HG02970 (cell line): ENCODE results near the gene CDKAL1.
"Not testable (repeated sequence)": the region's sequence is repeated elsewhere in the genome, so short reads cannot be mapped to it uniquely, and the experiment has no call there.

Source experiments
- ATAC-seq: cut with Tn5 transposase; IDR thresholded peaks from one replicate; pipeline ENCODE4 v1.9.1; 2021; ENCODE audit warnings: mild to moderate bottlenecking, moderate library complexity, moderate number of reproducible peaks; ENCODE audit not compliant: unreplicated experiment, low FRiP score

Gene CDKAL1

DNA sequence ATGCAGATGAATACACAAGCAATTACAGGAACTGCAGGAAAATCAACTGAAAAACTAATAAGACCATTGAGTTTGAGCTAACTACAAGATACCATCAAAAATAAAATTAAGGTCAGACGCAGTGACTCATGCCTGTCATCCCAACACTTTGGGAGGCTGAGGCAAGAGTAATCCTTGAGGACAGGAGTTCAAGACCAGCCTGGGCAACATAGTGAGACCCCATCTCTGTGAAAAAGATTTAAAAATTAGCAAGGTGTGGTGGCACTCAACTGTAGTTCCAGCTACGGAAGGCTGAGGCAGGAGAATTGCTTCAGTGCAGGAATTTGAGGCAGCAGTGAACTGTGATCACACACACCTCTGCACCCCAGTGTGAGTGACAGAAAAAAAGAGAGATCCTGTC lies 639.4 kb downstream of the CDKAL1 start:
- ATAC-seq, result no peak

DNA sequence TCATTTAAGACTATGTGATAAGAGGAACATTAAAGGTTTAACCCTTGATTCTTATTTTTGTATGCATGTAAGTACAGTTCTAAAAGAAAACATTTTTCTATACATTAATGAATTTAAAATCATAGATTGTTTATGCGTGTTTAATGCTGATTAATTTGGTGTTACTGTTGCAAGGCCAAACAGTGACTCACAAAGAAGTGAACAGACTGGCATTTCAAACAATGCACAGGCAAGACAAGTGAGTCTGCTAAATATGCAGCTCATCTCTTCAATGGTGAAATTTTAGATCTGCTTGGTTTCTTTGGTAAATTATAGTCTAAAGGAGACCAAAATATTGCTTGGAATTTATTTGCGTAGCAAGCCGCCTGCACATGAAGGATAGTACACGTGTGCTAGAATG lies 641.9 kb downstream of the CDKAL1 start:
- ATAC-seq, result no peak

DNA sequence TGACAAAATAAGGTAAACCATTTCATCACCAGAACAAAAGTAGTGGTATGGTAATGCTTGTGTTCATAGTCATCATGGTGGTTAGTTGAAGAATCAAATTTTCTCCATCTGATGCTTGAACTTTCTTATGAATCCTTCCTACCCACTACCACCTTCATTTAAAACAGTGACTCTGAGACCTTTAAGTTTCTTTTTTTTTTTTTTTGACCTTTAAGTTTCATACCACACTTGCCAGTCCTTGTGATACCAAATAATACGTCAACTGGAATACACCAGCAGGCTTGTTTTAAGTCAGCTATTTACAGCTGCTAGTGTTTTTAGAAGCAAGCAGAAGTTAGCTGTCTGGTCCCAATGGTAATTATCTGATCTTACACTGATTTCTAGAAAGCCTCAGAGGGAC lies 645.9 kb downstream of the CDKAL1 start:
- no peak for ATAC-seq

DNA sequence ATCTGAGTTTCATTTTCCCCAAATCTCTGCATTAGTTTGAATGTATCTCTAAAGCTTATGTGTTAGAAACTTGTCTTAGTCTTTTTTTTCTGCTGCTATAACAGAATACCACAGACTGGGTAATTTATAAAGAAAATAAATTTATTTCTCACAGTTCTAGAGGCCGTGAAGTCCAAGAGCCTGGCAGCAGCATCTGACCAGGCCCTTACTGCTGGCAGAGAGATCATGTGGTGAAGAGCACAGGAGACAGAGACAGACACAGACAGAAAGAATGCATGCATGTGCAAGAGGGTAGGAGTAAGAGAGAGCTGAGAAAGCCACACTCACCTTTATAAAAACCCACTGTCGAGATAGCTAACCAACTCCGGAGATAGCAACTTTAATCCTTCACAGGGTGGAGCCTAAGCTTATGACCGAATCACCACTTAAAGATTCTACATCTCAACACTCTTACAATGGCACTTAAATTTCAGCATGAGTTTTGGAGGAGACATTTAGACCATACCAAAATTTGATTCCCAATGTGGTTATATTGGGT lies 646.6 kb downstream of the CDKAL1 start:
- no peak for ATAC-seq

DNA sequence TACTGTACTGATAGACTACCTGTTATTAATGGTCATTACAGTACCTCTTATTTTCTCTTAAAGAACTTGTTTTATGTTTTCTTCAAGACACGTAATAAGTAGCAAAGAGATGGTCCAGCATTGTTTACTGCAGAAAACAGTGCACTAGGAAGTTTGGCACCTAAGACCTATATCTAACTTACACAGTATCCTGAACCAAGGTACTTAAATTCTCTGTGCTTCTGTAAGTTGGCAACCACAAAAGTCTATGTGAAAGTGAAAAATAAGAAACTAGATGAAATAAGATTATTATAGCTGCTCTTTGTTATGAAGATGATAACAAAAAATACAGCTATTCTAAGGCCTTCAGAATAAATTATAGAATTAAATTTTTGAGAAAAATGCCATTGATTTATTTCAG lies 647.6 kb downstream of the CDKAL1 start:
- no peak for ATAC-seq

DNA sequence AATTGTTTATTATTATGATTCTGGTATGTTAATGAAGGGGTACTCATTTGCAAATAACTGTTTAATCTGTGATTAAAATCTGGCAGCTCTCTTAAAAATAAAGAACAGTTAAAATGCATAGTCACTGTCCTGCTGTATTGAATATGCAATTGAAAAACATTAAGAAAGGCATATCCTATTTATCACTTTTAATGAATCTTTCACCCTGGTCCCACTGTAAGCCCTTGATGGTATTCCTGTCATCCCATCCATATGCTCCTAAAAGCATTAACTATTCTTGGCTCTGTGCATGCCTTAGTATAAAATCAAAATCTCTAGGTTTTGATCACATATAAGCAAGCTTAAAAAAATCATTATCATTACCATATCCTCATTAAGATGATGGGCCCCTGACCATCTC lies 648.3 kb downstream of the CDKAL1 start:
- ATAC-seq, result no peak

DNA sequence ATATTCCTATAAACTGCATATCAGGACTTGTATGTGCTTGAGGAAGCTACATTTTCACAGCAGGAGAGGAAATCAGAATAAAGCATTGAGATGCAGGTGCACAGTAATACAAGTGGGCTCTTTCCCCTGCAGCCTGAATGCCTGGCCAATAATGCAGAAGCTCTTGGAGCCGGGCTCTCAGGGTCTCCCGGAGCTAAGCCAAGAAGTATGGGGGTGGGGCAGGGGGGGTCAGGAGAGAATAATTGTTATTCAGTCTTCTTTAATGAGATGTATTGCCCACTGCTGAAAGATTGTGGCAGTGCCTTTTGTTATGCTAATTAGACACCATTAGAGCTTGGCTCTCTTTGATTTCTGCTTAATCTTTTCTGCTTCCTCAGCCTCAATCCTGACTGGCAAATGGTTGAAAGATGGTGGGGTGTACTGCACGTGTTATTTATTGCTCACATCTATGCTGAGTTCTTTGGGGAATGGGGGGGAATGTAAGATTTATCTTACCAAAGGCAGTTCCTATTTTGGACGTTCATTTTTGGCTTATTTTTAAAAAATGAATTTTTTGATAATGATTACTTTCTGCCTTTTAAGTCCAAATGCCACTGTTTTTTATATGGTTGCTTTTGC lies 651.7 kb downstream of the CDKAL1 start:
- ATAC-seq, result no peak

DNA sequence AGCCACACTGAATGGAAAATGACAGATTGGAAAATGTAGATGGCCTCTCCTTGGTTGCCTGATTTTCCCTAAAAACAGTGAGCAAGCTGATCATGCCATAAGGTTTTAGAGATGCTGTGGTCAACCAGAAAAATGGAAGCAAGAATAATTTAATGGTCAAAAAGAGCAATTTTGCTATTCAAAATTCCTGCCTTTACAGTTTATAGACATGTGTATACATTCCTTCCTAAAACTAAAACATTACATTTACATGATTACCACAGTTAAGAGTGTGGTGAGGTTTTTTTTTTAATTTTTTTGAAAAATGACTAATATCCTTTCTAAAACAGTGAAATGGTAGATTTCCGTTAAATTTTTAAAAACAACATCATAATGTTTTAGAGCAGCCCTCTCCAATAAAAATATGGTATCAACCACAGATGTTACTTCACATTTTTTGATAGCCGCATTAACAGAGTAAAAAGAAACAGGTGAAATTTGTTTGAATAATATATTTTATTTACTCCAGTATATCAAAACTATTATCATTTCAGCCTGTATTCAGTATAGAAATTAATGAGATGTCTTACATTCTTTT lies 652.3 kb downstream of the CDKAL1 start:
- no peak for ATAC-seq

DNA sequence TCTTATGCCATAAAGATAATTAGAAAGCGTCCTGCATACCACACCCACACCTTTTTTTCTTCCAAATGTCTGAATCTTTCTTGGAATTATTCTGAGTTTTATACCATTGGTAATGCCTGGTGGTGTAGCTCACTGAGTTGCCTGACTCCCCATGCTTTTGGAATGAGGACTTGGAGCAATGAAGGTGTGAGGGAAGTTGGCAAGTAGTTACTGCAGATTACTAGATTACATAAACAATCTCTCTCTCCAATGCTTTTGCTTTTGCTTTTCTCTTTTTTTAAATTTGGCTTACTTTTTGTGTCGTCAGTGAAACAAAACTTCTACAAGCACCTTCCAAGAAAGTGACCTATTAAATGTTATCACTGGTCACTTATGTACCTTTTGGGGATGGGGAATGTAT lies 653.2 kb downstream of the CDKAL1 start:
- no peak for ATAC-seq

DNA sequence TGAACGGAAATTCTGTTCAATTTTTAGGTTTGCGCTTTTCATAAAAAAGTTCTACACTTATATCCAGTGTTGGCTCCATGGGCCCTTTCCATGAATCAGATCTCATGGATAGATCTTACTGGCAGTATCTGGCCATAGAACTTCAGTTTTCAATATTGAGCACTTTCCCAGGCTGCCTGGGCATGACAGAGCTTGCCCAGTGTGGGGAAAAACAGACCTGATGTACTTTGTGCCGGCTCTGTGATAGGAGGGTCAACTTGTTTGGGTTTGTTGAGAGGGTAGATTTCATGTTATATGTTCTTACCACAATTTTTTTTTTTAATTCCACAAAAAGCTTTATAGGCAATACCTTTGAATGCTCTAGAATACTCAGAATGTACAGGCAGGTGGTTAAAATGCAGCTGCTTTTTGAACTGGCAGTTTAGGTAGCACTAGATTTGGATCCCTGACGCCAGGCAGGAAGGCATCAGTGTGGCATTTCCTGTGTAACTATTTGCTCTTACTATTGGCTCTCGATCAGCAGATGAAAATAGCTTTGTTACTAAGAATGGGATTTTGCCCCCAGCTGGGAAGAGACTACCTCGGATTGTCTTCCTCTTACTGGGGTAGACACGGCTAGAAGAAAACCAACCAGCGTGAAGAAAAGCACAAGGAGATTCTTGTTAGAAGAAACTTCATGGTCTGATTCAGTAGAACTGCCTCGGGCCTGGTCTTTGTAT lies 654.4 kb downstream of the CDKAL1 start:
- no peak for ATAC-seq

DNA sequence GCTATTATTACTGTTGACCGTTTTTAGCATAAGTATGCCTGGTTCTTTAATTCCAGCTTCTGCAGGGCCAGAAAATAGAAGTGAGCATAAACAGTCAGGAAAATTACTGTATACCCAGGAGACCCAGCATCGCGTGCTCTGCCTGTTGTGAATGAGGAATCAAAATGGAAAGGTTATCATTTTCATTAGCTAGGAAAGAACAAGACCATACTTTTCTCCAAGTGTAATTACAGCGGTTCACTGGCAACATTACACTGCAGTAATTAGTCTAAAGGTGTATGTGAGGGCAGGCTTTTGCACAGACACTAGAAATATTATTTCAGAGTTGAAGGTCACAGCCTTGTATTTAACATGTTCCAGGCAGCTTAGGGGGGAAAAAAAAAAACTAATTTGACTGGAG lies 655.5 kb downstream of the CDKAL1 start:
- no peak for ATAC-seq

DNA sequence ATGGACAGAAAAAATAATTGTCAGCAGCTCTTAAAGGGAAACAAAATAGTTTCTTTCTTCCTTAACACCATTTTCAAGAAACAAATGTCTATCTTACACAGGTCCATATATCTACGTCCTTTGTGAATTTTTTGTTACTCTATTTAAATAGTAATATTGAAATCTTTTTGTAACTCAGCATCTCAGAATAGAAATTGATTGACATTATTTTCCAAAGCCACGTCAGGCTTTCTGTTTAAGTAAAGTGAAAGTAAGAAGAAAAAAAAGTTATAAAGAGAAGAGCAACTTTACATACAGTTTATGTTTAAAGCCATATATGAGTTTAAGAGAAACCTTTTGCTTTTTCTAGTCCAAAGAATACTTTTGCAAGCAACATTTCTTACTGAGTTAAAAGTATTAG lies 656.4 kb downstream of the CDKAL1 start:
- ATAC-seq, result no peak

DNA sequence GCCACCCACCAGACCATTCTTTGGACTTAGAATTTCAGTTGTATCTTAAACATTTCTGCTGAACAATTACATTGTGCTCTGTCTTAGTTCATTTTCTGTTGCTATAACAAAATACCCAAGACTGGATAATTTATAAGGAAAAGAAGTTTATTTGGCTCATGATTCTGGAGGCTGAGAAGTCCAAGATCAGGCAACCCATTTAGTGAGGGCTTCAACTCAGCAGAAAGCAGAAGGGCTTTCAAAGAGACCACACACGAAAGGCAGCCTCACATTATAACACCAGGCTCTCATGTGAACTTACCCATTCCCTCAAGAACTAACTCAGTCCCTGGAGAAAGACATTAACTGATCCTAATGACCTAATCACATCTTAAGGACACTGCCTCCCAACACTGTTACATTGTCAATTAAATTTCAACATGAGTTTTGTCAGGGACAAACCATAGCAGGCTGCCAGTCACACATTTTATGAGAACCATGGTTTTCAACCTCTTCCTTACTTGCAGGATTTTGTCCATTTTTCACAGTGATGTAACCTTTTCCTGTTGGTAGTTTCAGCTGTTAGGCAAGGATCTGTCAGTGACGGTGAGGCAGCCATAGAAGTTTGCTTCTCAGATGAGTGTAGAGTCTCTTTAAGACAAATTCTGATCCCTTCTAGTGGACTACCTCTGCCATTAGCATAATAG lies 659.7 kb downstream of the CDKAL1 start:
- no peak for ATAC-seq

DNA sequence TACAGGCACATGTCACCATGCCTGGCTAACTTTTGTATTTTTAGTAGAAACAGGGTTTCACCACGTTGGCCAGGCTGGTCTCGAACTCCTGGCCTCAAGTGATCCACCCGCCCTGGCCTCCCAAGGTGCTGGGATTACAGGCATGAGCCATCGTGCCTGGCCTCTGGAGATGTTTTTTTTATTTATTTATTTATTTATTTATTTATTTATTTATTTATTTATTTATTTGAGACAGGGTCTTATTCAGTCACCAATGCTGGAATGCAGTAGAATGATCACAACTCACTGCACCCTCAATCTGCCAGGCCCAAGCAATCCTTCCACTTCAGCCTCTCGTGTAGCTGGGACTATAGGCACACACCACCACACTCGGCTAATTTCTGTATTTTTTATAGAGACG lies 661.0 kb downstream of the CDKAL1 start:
- ATAC-seq, result not testable (repeated sequence)

DNA sequence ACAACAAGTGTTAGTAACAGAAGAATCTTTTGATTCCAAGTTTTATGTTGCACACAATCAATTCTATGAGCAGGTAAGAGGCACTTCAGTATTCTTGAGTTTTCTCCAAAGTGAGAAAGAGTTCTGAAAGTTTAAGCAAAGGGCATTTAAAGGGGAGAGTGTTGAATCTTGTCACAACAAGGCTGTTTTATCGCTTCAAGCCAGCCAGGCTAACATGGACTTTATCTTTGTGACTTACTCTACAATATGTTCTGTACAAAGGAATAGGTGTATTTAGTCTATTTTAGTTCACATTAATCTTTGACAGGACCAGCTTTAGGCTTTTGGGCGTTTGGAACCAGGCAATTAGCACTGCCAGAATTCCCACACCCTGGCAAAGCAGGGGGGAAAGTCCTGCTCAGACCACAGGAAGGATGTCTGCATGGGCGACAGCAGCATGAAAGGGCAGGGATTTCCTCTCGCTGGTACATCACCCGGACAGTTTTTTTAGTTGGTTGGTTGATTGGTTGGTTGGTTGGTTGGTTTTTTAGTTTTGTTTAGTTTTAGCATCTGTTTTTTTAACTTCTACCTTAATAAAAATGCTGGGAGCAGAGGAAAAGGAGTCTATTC lies 663.9 kb downstream of the CDKAL1 start:
- no peak for ATAC-seq

DNA sequence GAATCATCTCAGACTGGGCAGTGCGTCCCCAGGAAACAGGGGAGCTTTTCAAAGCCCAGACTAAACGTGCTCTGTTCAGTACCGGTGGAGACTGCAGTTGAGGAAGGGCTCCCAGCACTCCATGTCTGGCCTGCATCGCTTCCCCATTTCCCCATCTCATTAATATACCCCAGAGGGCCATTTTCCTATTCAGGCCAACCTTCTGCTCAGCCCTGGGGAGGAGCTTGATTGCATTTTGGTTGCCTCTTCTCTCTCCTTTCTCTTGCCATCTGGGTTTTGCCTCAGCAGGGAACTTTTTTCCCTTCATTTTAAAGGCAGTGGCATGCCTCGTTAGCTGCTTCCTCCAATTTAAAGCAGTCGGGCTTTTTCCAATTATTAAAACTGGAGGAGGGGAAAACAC lies 665.0 kb downstream of the CDKAL1 start:
- ATAC-seq, result no peak

DNA sequence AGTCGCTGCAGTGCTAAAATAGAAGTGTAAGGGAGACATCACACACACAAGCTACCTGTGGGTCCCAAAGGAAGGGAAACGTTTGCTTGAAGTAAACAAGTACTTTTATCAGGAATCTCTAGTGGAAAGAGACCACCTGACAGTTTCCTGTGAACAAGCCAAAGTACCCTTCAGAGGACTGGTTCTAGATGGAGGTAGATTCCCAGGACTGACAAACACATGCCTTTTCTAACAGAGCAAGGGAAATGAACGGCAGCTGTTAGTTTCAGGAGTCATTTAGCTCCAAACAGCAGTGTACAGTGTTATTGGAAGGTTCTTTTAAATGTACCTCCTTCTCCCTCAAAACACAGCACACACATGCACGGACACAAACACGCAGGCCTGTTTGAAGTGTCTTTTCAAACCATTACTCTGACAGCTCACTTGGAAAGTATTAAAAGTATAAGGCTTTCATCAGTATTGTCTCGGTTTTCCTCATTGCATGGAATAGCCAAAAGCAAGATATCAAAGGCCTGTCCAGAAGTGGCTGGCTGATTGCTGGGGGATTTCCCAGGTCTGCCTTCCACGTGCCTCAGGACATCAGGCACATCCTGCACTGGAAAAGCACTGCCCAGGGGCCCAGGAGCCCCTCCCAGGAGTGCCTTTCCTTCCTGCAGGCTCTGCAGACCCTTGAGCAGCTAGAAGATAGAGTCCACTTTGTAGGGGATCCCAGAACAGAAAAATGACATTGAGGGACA lies 666.0 kb downstream of the CDKAL1 start:
- no peak for ATAC-seq

DNA sequence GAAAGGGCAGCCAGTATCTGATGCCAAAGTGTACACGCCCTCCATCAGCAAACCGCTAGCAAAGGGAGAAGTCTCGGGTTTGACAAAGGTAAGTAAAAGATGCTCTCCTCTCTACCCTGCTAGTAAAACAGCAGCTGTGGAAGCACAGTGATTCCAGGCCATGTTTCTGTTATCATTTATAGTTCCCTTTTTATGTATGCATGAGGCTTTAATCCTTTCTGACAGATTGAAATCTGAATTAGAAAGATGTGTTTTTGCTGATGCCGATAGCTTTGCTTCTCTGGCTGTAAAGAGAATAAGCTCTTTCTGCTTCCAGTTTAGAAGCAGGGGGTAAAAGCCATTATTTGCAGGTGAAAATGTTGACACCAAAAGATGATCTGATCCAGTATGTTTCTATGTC lies 666.9 kb downstream of the CDKAL1 start:
- no peak for ATAC-seq

DNA sequence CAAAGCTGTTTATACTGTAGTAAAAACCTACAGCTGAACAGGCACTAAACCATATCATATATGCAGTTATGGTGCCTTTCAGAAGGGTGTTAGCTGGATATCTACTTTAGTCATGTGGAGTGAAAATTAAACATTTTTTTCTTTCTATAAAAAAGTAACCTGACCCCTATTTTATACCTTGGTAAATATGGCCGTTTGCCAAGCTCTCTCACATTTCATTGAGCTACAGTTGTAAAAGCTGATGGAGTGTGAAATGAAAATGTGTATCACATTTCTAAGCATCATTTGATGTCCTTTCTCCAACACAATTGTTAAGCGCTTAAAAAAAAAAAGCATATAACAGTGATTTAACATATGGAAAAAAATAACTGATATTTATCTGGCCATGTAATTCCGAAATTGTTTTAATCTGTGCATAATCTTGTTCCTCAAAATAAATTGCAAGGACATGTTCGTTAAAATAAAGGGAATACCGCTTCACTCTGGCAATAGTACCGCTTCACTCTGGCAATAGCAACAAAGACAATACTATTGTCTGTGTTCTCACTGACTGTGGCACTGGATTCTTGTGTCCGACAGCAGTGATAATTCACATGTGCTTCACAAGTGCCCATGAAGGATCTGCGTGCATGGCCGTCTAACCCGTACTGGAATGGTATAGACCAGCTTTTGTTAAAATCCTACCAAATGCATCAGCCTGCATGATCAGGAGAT lies 667.5 kb downstream of the CDKAL1 start:
- ATAC-seq, result no peak

DNA sequence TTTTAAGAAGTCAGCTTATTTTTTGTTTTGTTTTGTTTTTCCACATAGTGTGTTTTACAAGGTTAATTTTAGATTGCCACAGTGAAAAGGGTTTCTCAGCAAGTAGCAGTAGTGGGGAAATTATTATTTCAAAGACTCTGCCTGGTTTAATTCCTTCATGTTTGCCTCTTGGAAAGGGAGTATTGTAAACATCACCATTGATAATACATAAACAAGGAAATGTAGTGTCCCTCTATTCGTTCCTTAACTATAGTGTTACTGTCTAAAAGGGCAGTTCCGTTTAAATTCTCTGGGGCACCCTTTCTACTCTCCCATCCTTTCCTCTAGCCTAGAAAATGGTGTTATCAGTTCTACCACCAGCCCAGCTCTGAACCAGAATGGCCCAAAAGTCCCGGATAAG lies 668.3 kb downstream of the CDKAL1 start:
- ATAC-seq, result no peak
